ENCODE data around the gene SEC24B. TPM values are rescaled to one million over a fixed set of nuclear protein-coding genes. Genes with fewer than 3 reads are reported as not detected.
A peak's percentile ranks its signal among the peaks of the same experiment; 100 is the strongest.
"Not testable (repeated sequence)": the region's sequence is repeated elsewhere in the genome, so short reads cannot be mapped to it uniquely, and the experiment has no call there.

The SEC24B gene
- total RNA-seq, 2 experiments from 2014 or later: 24.6 to 35.9 TPM

- ChIA-PET POLR2A (interaction anchor here (0.6 kb wide), 2 partner anchors 138 to 176 kb away, joined by 3 to 5 read pairs; no protein-coding TSS in a partner anchor), CTCF (interaction anchor here (0.6 to 1.5 kb wide), 3 partner anchors 27 to 1141 kb away, joined by 3 to 4 read pairs (median 3); no protein-coding TSS in a partner anchor)
- H3K9me3 Mint-ChIP-seq (ENCODE audit: low read depth); ATAC-seq; H3K27me3 Mint-ChIP-seq; H3K27ac Mint-ChIP-seq; intact Hi-C loops (cut with DNase I, micrococcal nuclease): not testable (repeated sequence)
- peak; percentile 43 for DNase-seq
- Mint-ChIP-seq H3K4me1 (peaks cover 29% of the 10 kb centered on the region), H3K4me3 (peak overlapping the region; percentile 15), H3K36me3 (ENCODE audit: low read depth) (peaks cover 25% of the 10 kb centered on the region)
These were observed 124.5 kb downstream of the SEC24B start for GRCh38 chr4:109558095-109558494.

GRCh38 chr4:109559625-109559982 lies 126.0 kb downstream of the SEC24B start:
- peak; percentile 13 for ATAC-seq
- Mint-ChIP-seq H3K27ac (peak overlapping the region; percentile 95), H3K9me3 (ENCODE audit: low read depth) (peaks cover 2% of the 10 kb centered on the region), H3K4me1 (peaks cover 43% of the 10 kb centered on the region), H3K36me3 (ENCODE audit: low read depth) (peaks cover 26% of the 10 kb centered on the region), H3K4me3 (peak overlapping the region; percentile 86), H3K27me3 (no peaks in the 10 kb centered on the region)
- ChIA-PET POLR2A (interaction anchor here (0.6 to 1.1 kb wide), 4 partner anchors 12 to 144 kb away, joined by 3 to 5 read pairs (median 4); no protein-coding TSS in a partner anchor), CTCF (interaction anchor here (0.7 to 1.5 kb wide), 7 partner anchors 13 to 257 kb away, joined by 3 to 4 read pairs (median 3); no protein-coding TSS in a partner anchor)
- intact Hi-C loops (cut with DNase I, micrococcal nuclease): no loop called here
- peak; percentile 62 for DNase-seq

- peak within 1 kb of the TSS; percentile 97 for H3K27ac Mint-ChIP-seq
- CTCF ChIA-PET: interaction anchor here (0.7 to 1.3 kb wide), 5 partner anchors 13 to 256 kb away, joined by 3 to 4 read pairs (median 3); no protein-coding TSS in a partner anchor
- H3K4me1 Mint-ChIP-seq: peaks cover 49% of the 10 kb centered on the region
These were observed 126.5 kb downstream of the SEC24B start, which contains the start of gene MCUB for GRCh38 chr4:109559983-109560686. Gene MCUB, plus strand, starts transcription at chr4:109560246. Its CDS starts 92 bp downstream, at chr4:109560338.

GRCh38 chr4:109560687-109561461 lies 127.3 kb downstream of the SEC24B start:
- ChIA-PET CTCF (interaction anchor here (0.8 to 2.2 kb wide), 5 partner anchors 27 to 256 kb away, joined by 3 to 8 read pairs (median 4); no protein-coding TSS in a partner anchor), POLR2A (interaction anchor here (0.6 to 1.1 kb wide), 6 partner anchors 13 to 1438 kb away, joined by 3 read pairs; no protein-coding TSS in a partner anchor)
- peaks cover 52% of the 10 kb centered on the region for H3K4me1 Mint-ChIP-seq
- intact Hi-C loops (cut with DNase I, micrococcal nuclease): loop anchor here (1.0 to 10.0 kb wide), 12 partner anchors 27 to 636 kb away; partner anchors contain the start of genes CASP6 (in 2 of the 2), GAR1 (in 2 of the 2), SEC24B (in 2 of the 2) and ELOVL6 (in 1 of the 2)
- H3K36me3 Mint-ChIP-seq (ENCODE audit: low read depth): peaks cover 30% of the 10 kb centered on the region
- ATAC-seq (peak; percentile 67), DNase-seq (peak; percentile 77)
- peak overlapping the region; percentile 86 for H3K4me3 Mint-ChIP-seq
- no peaks in the 10 kb centered on the region for H3K27me3 Mint-ChIP-seq
- peaks cover 2% of the 10 kb centered on the region for H3K9me3 Mint-ChIP-seq (ENCODE audit: low read depth)
- peak overlapping the region; percentile 97 for H3K27ac Mint-ChIP-seq

More at GRCh38 chr4:109559983-109560686, 126.5 kb downstream of the SEC24B start, which contains the start of gene MCUB:
- intact Hi-C loops (cut with DNase I, micrococcal nuclease): loop anchor here (1.0 to 10.0 kb wide), 11 partner anchors 28 to 637 kb away; partner anchors contain the start of genes CASP6 (in 2 of the 2), GAR1 (in 2 of the 2), SEC24B (in 2 of the 2) and ELOVL6 (in 1 of the 2)
- Mint-ChIP-seq H3K4me3 (peak within 1 kb of the TSS; percentile 86), H3K36me3 (ENCODE audit: low read depth) (peaks cover 30% of the 10 kb centered on the region), H3K27me3 (no peaks in the 10 kb centered on the region), H3K9me3 (ENCODE audit: low read depth) (peaks cover 2% of the 10 kb centered on the region)
- ATAC-seq (peak; percentile 89), DNase-seq (peak; percentile 96)
- POLR2A ChIA-PET: interaction anchor here (0.6 to 1.1 kb wide), 5 partner anchors 13 to 143 kb away, joined by 3 to 5 read pairs (median 3); no protein-coding TSS in a partner anchor

- H3K9me3 Mint-ChIP-seq (ENCODE audit: low read depth): peaks cover 2% of the 10 kb centered on the region
- peak; percentile 62 for DNase-seq
- peak; percentile 17 for ATAC-seq
- intact Hi-C loops (cut with DNase I, micrococcal nuclease): loop anchor here (5.0 to 10.0 kb wide), 3 partner anchors 142 to 635 kb away; partner anchors contain the start of genes CASP6 (in 1 of the 2) and ELOVL6 (in 1 of the 2)
- peak overlapping the region; percentile 97 for H3K27ac Mint-ChIP-seq
- POLR2A ChIA-PET: interaction anchor here (0.6 to 2.4 kb wide), 6 partner anchors 9 to 1564 kb away, joined by 3 to 11 read pairs (median 3); no protein-coding TSS in a partner anchor
- CTCF ChIA-PET: interaction anchor here (0.7 to 2.7 kb wide), 10 partner anchors 9 to 415 kb away, joined by 3 to 13 read pairs (median 4); partner anchors contain the start of gene SEC24B
- H3K4me1 Mint-ChIP-seq: peaks cover 57% of the 10 kb centered on the region
- no peaks in the 10 kb centered on the region for H3K27me3 Mint-ChIP-seq
- H3K36me3 Mint-ChIP-seq (ENCODE audit: low read depth): peaks cover 32% of the 10 kb centered on the region
- peak overlapping the region; percentile 86 for H3K4me3 Mint-ChIP-seq
These were observed 129.0 kb downstream of the SEC24B start for GRCh38 chr4:109562457-109563239.

DNA sequence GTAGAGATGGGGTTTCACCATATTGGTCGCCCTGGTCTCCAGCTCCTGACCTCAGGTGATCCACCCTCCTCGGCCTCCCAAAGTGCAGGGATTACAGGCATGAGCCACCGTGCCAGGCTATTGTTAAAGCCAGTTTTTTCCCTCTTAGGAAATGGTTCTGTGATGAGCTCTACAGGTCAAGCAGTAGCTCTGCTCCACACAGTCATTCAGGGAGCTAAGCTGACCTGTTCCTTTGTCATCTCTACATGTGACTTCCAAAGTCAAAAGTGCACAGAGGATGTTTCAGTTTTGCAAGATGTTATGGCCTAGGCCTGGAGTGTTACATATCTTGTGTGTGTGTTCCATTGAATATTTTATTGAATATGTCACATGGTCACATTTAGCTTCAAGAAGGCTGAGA lies 137.9 kb downstream of the SEC24B start:
- DNase-seq (no peak), ATAC-seq (peak; percentile 38)
- Mint-ChIP-seq H3K27me3 (no peaks in the 10 kb centered on the region), H3K9me3 (ENCODE audit: low read depth) (peaks cover 3% of the 10 kb centered on the region), H3K27ac (peak overlapping the region; percentile 25), H3K4me3 (no peak overlapping the region), H3K36me3 (ENCODE audit: low read depth) (peaks cover 37% of the 10 kb centered on the region), H3K4me1 (peaks cover 69% of the 10 kb centered on the region)
- ChIA-PET CTCF (interaction anchor here (0.5 to 2.6 kb wide), 7 partner anchors 8 to 378 kb away, joined by 3 to 12 read pairs (median 3); no protein-coding TSS in a partner anchor), POLR2A (interaction anchor here (0.6 kb wide), 1 partner anchor 9 kb away, joined by 3 read pairs; no protein-coding TSS in a partner anchor)
- intact Hi-C loops (cut with DNase I, micrococcal nuclease): no loop called here

- ATAC-seq: no peak
- intact Hi-C loops (cut with DNase I, micrococcal nuclease): no loop called here
- no peak overlapping the region for H3K27ac Mint-ChIP-seq
- CTCF ChIA-PET: interaction anchor here (0.5 to 2.6 kb wide), 8 partner anchors 9 to 377 kb away, joined by 3 to 12 read pairs (median 3); no protein-coding TSS in a partner anchor
- no peaks in the 10 kb centered on the region for H3K27me3 Mint-ChIP-seq
- H3K9me3 Mint-ChIP-seq (ENCODE audit: low read depth): peaks cover 3% of the 10 kb centered on the region
- no peak for DNase-seq
- H3K4me1 Mint-ChIP-seq: peaks cover 71% of the 10 kb centered on the region
- H3K36me3 Mint-ChIP-seq (ENCODE audit: low read depth): peaks cover 36% of the 10 kb centered on the region
- H3K4me3 Mint-ChIP-seq: no peak overlapping the region
- POLR2A ChIA-PET: no interaction called here
These were observed 138.5 kb downstream of the SEC24B start for GRCh38 chr4:109572154-109572553.

- ATAC-seq (peak; percentile 57), DNase-seq (no peak)
- Mint-ChIP-seq H3K27me3 (no peaks in the 10 kb centered on the region), H3K9me3 (ENCODE audit: low read depth) (peaks cover 3% of the 10 kb centered on the region), H3K4me1 (peaks cover 71% of the 10 kb centered on the region), H3K27ac (peak overlapping the region; percentile 67), H3K36me3 (ENCODE audit: low read depth) (peaks cover 36% of the 10 kb centered on the region), H3K4me3 (peak overlapping the region; percentile 31)
- ChIA-PET POLR2A (interaction anchor here (0.6 to 2.0 kb wide), 4 partner anchors 12 to 14 kb away, joined by 3 to 11 read pairs (median 6); partner anchors contain the start of gene MCUB), CTCF (interaction anchor here (0.7 to 2.7 kb wide), 11 partner anchors 11 to 149 kb away, joined by 3 to 13 read pairs (median 4); partner anchors contain the start of gene MCUB)
- intact Hi-C loops (cut with DNase I, micrococcal nuclease): no loop called here
These were observed 140.8 kb downstream of the SEC24B start for GRCh38 chr4:109574443-109574850.

DNA sequence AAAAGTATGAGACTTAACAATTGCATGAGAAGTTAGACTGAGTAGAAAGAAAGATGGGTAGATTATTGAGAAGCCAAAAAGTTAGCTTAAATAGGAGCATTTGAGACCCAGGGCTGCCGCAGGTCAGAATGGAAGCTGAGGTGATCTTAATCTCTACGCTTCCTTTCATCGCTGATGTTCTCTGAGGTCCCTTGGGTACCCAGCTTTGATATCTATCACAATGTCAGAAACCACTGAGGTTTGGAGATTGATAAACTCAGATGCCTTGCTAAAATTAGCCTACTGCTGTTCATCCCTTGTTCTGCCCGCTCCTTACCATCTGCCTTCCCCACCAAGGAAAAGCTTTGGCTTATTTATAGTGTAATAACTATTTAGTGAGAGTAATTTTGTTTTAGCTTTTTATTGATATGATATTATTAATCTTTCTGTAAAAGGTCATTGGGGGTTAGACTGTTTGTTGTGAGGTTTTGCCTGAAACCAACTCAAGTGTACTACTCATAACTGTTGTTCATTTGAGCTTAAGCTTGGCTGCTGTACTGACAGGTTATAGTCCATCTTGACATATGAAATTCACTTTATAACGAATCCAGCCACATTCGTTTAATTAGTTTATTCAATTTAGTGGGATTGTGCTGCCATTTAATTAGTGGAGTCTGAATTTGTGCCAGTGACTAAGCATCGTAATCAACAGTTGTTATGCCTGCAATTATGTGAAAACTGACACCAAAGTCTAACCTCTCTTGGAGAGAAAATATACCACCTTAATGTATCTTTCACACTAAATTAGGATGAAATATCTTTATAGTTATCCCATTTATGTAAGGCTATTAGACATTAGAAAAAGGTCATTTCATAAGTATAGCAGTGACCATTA lies 141.6 kb downstream of the SEC24B start:
- Mint-ChIP-seq H3K27me3 (no peaks in the 10 kb centered on the region), H3K9me3 (ENCODE audit: low read depth) (peaks cover 3% of the 10 kb centered on the region)
- intact Hi-C loops (cut with DNase I, micrococcal nuclease): loop anchor here in 1 of 2 experiments (1.0 kb wide), 1 partner anchor 8 kb away; no protein-coding TSS in a partner anchor

More for the DNA sequence above, 141.6 kb downstream of the SEC24B start:
- no peak for DNase-seq
- Mint-ChIP-seq H3K4me1 (peaks cover 66% of the 10 kb centered on the region), H3K27ac (peak overlapping the region; percentile 67), H3K4me3 (peak overlapping the region; percentile 31), H3K36me3 (ENCODE audit: low read depth) (peaks cover 36% of the 10 kb centered on the region)
- ChIA-PET CTCF (interaction anchor here (1.0 to 2.7 kb wide), 7 partner anchors 10 to 88 kb away, joined by 3 to 13 read pairs (median 7); partner anchors contain the start of gene MCUB), POLR2A (interaction anchor here (1.1 to 2.0 kb wide), 3 partner anchors 12 to 15 kb away, joined by 3 to 11 read pairs (median 9); partner anchors contain the start of gene MCUB)
- peak; percentile 53 for ATAC-seq

Measured in activated CD4-positive, alpha-beta T cell treated with anti-CD3 and anti-CD28 coated beads for 36 hours (primary cell).